Ovary (tissue), 9 donors: ENCODE results near the gene GLDN. TPM values are rescaled to one million over a fixed set of nuclear protein-coding genes. Genes with fewer than 3 reads are reported as not detected.

ENCODE experiments used
- DNase-seq, 5 donors: peaks; one replicate each; pipeline ENCODE4 v3.0.0-alpha.2; 2019 to 2020
- H3K27ac ChIP-seq, 2 donors: fragments of 200-600 bp; one replicate each; pipeline versions ENCODE4 v1.5.1 to v1.8.0; 2019 to 2022
- H3K27me3 ChIP-seq: fragments of 200-600 bp; one replicate; pipeline ENCODE4 v1.8.0; 2022
- H3K36me3 ChIP-seq: fragments of 200-600 bp; sonication (generic); one replicate; pipeline ENCODE4 v1.5.1; 2019
- H3K4me1 ChIP-seq: one replicate; pipeline ENCODE4 v1.8.1; 2013; ENCODE audit warnings: mild to moderate bottlenecking, moderate library complexity; ENCODE audit not compliant: insufficient read depth
- H3K4me3 ChIP-seq: fragments of 200-600 bp; sonication (generic); one replicate; pipeline ENCODE4 v1.5.1; 2017
- H3K9me3 ChIP-seq, 2 donors: fragments of 200-600 bp in 1 of 2; sonication (generic) in 1 of 2; one replicate each; pipeline versions ENCODE4 v1.5.1 to v1.8.1; 2013 to 2019; ENCODE audit warnings: mild to moderate bottlenecking in 1 of 2, moderate library complexity in 1 of 2
- EP300 ChIP-seq: sonication (generic); formaldehyde crosslinking; IDR thresholded peaks from one replicate; pipeline ENCODE4 v1.6.1; 2017; ENCODE audit warnings: antibody characterized with exemption
- POLR2A ChIP-seq: fragments of 450-650 bp; IDR thresholded peaks from one replicate; pipeline ENCODE4 v1.6.1; 2017; ENCODE audit warnings: antibody characterized with exemption, mild to moderate bottlenecking, moderate library complexity
- WGBS, 3 donors: extraction: QIAGEN DNeasy Blood & Tissue Kit in 1 of 3; methylation state at CpG; one replicate each; pipeline versions ENCODE4 v1.1.5 to v1.1.7; 2013 to 2017; 5-methylcytosine and 5-hydroxymethylcytosine counted together
- intact Hi-C, 4 donors: fragments of 100-400 bp; cut with DNase I; formaldehyde crosslinking; loops; one replicate each; pipeline versions ENCODE4 v1.11.0 to v1.15.1; 2022 to 2023
- polyA plus RNA-seq, 2 donors: library from polyadenylated mRNA; stranded (reverse); fragments of 200-250 nt in 1 of 2; fragments of 350-450 nt in 1 of 2; fragmentation: Illumina TruSeq in 1 of 2; extraction: RNeasy Lipid Tissue Mini Kit (QIAGEN cat#74804) in 1 of 2; gene quantifications; one replicate each; pipeline ENCODE4 v1.2.3, GENCODE V29; 2013 to 2014
- total RNA-seq, 7 donors: library from RNA; depleted of rRNA in 2 of 7; stranded (reverse); fragments of >200 nt in 2 of 7; fragmentation: NEBNext Ultra II Directional in 3 of 7; extraction: Animal tissue kit (Norgen Biotek cat#: 25700) in 3 of 7; gene quantifications; one replicate each; pipeline versions ENCODE4 v1.1.0 to v1.2.4, GENCODE V29; 2016 to 2023
- TF ChIP-seq, protein P1 (sequence below), 3 donors: fragments of 450-650 bp in 2 of 3; fragments of 200-600 bp in 1 of 3; IDR thresholded peaks; one replicate each; pipeline versions ENCODE4 v1.5.1 to v1.8.0; 2016 to 2022; ENCODE audit warnings: antibody characterized with exemption in 3 of 3, mild to moderate bottlenecking in 1 of 3
- donor health status: DM: no; HTN: no; CAD: no; lungs with moderate emphysema.
- donor health status: DM: no; HTN: no; CAD: no.
- donor health status: Bipolar disorder and iron deficiency.
- donor health status: DM: yes; HTN: yes; CAD: no.
- donor health status: DM: no; HTN: no; CAD: no.
- donor health status: DM: yes; HTN: yes; CAD: no.

GLDN gene
- total and polyA plus RNA-seq, 9 donors, result 0.33 to 10.3 (median 2.3) TPM; not detected in 1

DNA sequence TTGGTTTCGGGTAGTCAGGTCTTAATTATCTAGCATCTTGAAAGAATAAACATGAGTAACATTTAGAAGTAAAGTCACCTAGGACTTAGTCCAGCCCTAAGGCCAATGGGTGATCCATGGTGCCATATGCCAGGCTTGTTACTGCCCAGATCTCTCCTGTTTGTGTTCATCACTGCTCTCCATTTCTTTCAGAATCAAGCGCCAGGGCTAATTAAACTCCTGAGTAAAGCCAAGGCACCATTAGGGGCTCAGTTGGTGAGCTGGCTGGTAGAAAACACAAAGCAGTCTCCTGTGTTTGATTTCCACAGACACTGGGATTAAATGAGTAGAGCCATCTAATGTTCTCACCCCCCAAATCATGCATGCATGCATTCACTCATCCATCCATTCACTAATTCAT is 14.4 kb upstream of the GLDN start:
- no peaks in the 10 kb centered on the region for H3K27me3 ChIP-seq
- H3K4me1 ChIP-seq, result no peaks in the 10 kb centered on the region
- H3K4me3 ChIP-seq, result no peak overlapping the region
- H3K27ac ChIP-seq, result no peak overlapping the region
- no peak for DNase-seq
- WGBS, 3 donors, result 88 to 95% (median 91%) methylated on average over 2 of the region's 2 CpGs
- TF ChIP-seq EP300 (no peak), POLR2A (no peak)
- TF ChIP-seq, protein P1, sequence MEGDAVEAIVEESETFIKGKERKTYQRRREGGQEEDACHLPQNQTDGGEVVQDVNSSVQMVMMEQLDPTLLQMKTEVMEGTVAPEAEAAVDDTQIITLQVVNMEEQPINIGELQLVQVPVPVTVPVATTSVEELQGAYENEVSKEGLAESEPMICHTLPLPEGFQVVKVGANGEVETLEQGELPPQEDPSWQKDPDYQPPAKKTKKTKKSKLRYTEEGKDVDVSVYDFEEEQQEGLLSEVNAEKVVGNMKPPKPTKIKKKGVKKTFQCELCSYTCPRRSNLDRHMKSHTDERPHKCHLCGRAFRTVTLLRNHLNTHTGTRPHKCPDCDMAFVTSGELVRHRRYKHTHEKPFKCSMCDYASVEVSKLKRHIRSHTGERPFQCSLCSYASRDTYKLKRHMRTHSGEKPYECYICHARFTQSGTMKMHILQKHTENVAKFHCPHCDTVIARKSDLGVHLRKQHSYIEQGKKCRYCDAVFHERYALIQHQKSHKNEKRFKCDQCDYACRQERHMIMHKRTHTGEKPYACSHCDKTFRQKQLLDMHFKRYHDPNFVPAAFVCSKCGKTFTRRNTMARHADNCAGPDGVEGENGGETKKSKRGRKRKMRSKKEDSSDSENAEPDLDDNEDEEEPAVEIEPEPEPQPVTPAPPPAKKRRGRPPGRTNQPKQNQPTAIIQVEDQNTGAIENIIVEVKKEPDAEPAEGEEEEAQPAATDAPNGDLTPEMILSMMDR (IDR thresholded peaks at IDR 0.05), result no peak
- intact Hi-C loops, result no loop called here
- no peaks in the 10 kb centered on the region for H3K36me3 ChIP-seq
- peaks cover 0 to 3% of the 10 kb centered on the region in 2 donors for H3K9me3 ChIP-seq

DNA sequence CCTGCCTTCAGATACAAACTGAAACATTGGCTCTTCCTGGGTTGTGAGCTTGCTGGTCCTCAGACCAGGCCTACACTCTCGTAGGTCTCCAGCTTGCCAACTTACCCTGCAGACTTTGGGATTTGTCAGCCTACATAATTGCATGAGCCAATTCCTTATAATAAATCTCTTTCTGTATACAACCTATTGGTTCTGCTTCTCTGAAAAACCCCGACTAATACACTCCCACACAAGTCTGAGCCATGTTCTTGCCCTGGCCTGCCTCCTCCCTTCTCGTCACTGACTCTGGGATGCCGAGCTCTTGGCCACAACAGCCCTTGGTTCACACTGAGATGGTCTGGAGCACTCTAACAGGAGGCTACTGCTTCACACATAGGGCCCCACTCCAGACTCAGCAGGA is 12.5 kb upstream of the GLDN start:
- Histone ChIP-seq H3K36me3 (no peaks in the 10 kb centered on the region), H3K4me1 (no peaks in the 10 kb centered on the region), H3K27me3 (no peaks in the 10 kb centered on the region), H3K9me3 (peaks cover 0 to 3% of the 10 kb centered on the region in 2 donors), H3K4me3 (no peak overlapping the region), H3K27ac (no peak overlapping the region)
- WGBS, 3 donors, result 62 to 88% (median 77%) methylated on average over 4 of the region's 4 CpGs
- intact Hi-C loops, result no loop called here
- DNase-seq, result no peak
- TF ChIP-seq POLR2A (no peak), EP300 (no peak)
- TF ChIP-seq, protein P1 (IDR thresholded peaks at IDR 0.05), result no peak

DNA sequence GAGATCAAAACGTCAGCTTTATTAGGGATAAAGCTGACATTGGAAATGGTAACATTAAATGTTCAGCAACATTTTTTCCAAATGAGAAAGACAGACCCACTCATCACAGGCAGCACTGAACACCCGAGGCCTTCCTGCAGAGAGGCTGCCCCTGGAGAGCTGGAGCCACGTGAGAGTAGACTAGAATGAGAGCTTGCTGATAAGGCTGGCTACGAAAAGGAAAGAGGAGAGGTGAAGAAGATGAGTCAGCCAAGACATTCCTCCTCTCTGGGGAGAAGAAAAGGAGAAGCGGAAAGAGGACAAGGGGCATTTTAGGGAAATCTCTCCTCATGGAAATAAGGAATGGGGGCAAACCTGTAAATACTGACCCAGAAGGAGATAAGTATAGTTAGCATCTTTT is 10.3 kb upstream of the GLDN start:
- 37 to 43% (median 41%) methylated on average over 5 of the region's 5 CpGs for WGBS, 3 donors
- DNase-seq, result no peak
- Histone ChIP-seq H3K9me3 (peaks cover 0 to 3% of the 10 kb centered on the region in 2 donors), H3K27me3 (no peaks in the 10 kb centered on the region), H3K4me1 (no peaks in the 10 kb centered on the region), H3K27ac (no peak overlapping the region), H3K36me3 (no peaks in the 10 kb centered on the region), H3K4me3 (no peak overlapping the region)
- intact Hi-C loops, result no loop called here
- TF ChIP-seq POLR2A (no peak), EP300 (no peak)

DNA sequence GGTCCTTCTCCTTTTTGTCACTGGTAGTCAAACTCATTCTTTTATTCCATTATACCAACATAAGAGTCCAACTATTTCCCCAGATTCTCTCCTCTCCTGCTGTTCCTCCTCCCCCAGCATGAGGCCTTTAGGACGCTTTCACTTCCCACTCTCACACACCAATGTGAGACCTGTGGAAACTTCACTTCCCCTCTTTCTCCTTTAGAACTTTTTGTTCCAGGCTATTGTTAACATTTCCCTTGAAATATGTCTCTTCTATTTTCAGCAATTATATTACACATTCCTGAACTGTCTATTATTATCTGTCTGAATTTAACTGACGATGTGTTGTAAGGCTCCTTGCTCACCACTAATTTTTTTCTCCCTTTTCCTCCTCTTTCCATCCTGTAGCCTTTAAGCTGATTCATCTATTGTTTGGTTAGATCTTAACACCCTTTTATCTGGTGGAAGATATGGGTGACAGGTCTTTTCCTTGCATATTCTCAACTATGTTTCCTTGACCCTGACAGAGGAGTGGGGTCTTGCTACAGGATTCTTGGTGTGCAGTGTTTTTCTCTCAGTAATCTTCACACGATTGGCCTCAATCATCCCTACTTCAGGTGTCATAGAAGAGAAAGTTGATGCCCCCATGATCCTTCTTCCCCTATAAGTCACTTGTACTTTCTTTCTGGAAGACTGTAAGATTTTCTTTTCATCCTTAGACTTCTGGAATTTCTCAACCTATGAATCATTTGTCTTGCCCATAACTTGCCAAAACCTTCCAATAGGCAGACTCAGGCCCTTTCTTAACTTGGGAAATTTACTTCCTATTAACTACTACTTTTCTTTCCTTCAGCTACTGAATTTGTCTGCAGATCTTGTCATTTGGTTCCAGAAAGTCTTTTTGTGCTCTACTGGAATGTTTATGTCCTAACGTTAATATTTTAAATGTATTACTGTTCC is 9.0 kb upstream of the GLDN start:
- intact Hi-C loops, result no loop called here
- no peak for DNase-seq
- Histone ChIP-seq H3K27ac (no peak overlapping the region), H3K27me3 (no peaks in the 10 kb centered on the region), H3K9me3 (peaks cover 0 to 3% of the 10 kb centered on the region in 2 donors), H3K4me1 (no peaks in the 10 kb centered on the region), H3K4me3 (no peak overlapping the region), H3K36me3 (no peaks in the 10 kb centered on the region)
- TF ChIP-seq EP300 (no peak), POLR2A (no peak)
- TF ChIP-seq, protein P1 (IDR thresholded peaks at IDR 0.05), result no peak
- WGBS, 3 donors, result 73 to 76% (median 75%) methylated on average over 4 of the region's 4 CpGs

DNA sequence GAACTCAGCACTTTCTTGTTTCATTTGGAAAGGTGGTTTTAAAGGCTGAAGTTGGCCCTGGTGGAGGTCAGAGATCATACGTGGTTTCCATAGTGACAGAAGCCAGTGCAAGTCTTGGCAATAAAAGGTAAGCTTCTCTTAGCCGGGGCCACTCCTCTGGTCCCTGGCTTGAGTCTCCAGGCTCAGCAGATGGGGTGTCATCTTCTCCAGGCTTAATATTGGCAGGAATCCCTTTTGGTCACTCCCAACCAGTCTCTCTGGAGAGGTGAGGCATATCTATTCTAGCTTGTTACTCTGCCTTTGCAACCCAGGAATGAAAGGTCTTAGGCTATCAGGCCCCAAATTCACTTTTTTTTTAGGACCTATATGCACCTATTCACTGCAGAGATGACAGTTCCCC is 7.9 kb upstream of the GLDN start:
- Histone ChIP-seq H3K9me3 (no peaks in the 10 kb centered on the region), H3K4me3 (no peak overlapping the region), H3K4me1 (no peaks in the 10 kb centered on the region), H3K36me3 (no peaks in the 10 kb centered on the region), H3K27me3 (no peaks in the 10 kb centered on the region), H3K27ac (no peak overlapping the region)
- no peak for DNase-seq
- intact Hi-C loops, result no loop called here
- TF ChIP-seq EP300, result no peak
- TF ChIP-seq POLR2A, result no peak
- TF ChIP-seq, protein P1 (IDR thresholded peaks at IDR 0.05), result no peak
- 82 to 88% (median 86%) methylated on average over 2 of the region's 2 CpGs for WGBS, 3 donors
